Epithelial cell of esophagus (primary cell): ENCODE results near the gene MGAT5B.
"Not testable (repeated sequence)": the region's sequence is repeated elsewhere in the genome, so short reads cannot be mapped to it uniquely, and the experiment has no call there.

Experiments used
- DNase-seq: peaks from one replicate; pipeline ENCODE4 v3.0.0; 2010; ENCODE audit warnings: low read depth
- H3K4me3 ChIP-seq: 2 replicates; pipeline ENCODE4 v1.5.1; 2011; ENCODE audit warnings: mild to moderate bottlenecking, low read length, control low read depth
- TF ChIP-seq, protein P1 (sequence below): IDR thresholded peaks from 2 replicates; pipeline ENCODE4 v1.5.1; 2011; ENCODE audit warnings: low read depth, mild to moderate bottlenecking, low read length, control low read depth, inconsistent platforms; ENCODE audit not compliant: insufficient read depth; ENCODE audit errors: missing control alignments

MGAT5B gene

DNA sequence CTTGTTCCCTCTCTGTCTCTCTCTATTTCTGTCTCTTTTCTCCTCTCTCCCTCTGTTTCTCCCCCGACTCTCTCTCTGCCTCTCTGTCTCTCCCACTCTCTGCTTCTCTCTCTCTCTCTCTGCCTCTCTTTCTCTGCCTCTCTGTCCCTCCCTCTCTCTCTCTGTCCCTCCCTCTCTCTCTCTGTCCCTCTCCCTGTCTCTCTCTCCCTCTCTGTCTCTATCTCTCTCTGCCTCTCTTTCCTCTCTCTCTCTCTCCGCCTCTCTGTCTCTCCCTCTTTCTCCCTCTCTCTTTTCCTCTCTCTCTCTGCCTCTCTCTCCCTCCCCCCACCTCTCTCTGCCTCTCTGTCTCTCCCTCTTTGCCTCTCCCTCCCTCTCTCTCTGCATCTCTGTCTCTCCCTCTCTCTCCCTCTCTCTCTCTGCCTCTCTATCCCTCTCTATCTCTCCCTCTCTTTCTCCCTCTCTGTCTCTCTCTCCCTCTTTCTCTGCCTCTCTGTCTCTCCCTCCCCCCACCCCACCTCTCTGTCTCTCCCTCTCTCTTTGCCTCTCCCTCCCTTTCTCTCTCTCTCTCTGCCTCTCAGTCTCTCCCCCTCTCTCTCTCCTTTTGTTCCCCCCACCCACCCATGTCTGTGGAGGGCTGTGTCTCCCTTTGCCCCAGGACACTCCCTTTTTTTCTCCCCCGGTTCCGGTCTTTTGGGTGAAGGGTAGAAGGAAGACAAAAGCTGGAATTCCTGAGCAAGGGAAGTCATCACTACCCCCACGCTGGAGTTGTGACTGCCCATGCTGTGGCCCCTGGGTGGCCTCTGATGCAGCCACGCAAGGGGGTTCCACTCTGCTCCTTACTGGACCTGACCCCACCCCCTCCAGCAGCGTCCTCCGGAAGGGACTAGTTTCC lies 27.1 kb upstream of the MGAT5B start:
- no peak for DNase-seq
- H3K4me3 ChIP-seq: no peak overlapping the region
- TF ChIP-seq, protein P1, sequence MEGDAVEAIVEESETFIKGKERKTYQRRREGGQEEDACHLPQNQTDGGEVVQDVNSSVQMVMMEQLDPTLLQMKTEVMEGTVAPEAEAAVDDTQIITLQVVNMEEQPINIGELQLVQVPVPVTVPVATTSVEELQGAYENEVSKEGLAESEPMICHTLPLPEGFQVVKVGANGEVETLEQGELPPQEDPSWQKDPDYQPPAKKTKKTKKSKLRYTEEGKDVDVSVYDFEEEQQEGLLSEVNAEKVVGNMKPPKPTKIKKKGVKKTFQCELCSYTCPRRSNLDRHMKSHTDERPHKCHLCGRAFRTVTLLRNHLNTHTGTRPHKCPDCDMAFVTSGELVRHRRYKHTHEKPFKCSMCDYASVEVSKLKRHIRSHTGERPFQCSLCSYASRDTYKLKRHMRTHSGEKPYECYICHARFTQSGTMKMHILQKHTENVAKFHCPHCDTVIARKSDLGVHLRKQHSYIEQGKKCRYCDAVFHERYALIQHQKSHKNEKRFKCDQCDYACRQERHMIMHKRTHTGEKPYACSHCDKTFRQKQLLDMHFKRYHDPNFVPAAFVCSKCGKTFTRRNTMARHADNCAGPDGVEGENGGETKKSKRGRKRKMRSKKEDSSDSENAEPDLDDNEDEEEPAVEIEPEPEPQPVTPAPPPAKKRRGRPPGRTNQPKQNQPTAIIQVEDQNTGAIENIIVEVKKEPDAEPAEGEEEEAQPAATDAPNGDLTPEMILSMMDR: no peak

- no peak overlapping the region for H3K4me3 ChIP-seq
- no peak for DNase-seq
- TF ChIP-seq, protein P1: no peak
Observed at GRCh38 chr17:76841776-76842405, 26.3 kb upstream of the MGAT5B start.

- DNase-seq, H3K4me3 ChIP-seq: not testable (repeated sequence)
Observed at GRCh38 chr17:76843068-76843467, 25.1 kb upstream of the MGAT5B start.

- no peak overlapping the region for H3K4me3 ChIP-seq
- no peak for DNase-seq
- TF ChIP-seq, protein P1: no peak
Observed at GRCh38 chr17:76843703-76844484, 24.3 kb upstream of the MGAT5B start.

- TF ChIP-seq, protein P1: no peak
- no peak overlapping the region for H3K4me3 ChIP-seq
- no peak for DNase-seq
Observed at GRCh38 chr17:76844485-76844829, 23.7 kb upstream of the MGAT5B start.

DNA sequence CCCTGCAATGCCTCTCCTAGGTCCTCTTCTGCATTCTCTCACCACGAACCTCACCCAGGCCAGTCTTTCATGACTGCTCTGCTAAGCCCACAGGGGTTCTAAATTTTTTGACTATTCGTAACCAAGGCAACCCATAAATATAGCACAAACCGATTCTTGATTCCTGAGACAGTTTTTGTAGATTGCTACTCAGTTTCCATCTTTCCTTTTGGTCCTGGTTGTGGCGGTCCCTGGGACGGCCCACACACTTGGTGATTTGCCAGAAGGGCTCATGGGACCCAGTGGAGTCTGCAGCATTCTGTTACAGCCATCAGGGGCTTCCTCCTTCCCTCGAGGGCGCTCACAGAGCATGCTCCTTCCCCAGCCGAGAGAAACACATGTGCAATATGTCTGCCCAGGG lies 23.4 kb upstream of the MGAT5B start:
- DNase-seq: no peak
- TF ChIP-seq, protein P1: no peak

DNA sequence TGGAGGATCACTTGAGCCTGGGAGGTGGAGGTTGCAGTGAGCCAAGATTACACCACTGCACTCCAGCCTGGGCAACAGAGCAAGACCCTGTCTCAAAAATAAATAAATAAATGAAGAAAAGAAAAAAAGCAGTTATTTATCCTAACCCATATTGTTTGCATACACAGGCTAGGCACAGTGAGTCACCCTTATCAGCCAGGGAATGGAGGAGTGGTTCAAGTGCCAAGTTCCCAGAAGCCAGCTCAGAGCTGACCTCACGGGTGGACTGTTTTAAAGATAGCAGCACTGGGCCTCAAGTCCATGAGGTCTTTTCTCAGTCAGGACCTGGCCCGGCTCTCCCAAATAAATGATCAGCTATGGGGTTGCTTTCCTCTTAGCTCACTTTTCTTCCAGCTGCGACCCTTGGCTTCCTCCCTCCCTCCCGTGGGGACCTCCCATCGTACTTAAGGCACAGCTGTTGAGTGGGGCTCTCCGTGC lies 22.6 kb upstream of the MGAT5B start:
- TF ChIP-seq, protein P1: no peak
- DNase-seq: no peak
- no peak overlapping the region for H3K4me3 ChIP-seq

More for the DNA sequence above, 23.4 kb upstream of the MGAT5B start:
- H3K4me3 ChIP-seq: no peak overlapping the region
